DMS 273 (cell line): Measurements from ENCODE around the gene SLC6A15.

Source experiments
- DNase-seq: peaks from one replicate; lab custom pipeline; 2025; ENCODE audit not compliant: unreplicated experiment; lab: John Stamatoyannopoulos, UW

Gene SLC6A15

GRCh38 chr12:84912198-84913128 lies at the start of gene SLC6A15:
SLC6A15 (minus strand) TSS chr12:84912799; CDS start chr12:84892120, 20,679 bp downstream.
- peak; percentile 94 for DNase-seq

GRCh38 chr12:84960918-84961317 lies 48.3 kb upstream of the SLC6A15 start:
- DNase-seq: no peak

GRCh38 chr12:84955298-84955697 lies 42.7 kb upstream of the SLC6A15 start:
- DNase-seq: no peak

- no peak for DNase-seq
These were observed 41.8 kb upstream of the SLC6A15 start for GRCh38 chr12:84954415-84954814.

- no peak for DNase-seq
These were observed 38.5 kb upstream of the SLC6A15 start for GRCh38 chr12:84950971-84951546.

GRCh38 chr12:84946753-84947152 lies 34.2 kb upstream of the SLC6A15 start:
- DNase-seq: no peak

- DNase-seq: no peak
These were observed 24.8 kb upstream of the SLC6A15 start for GRCh38 chr12:84937415-84937814.

GRCh38 chr12:84929501-84929900 lies 16.9 kb upstream of the SLC6A15 start:
- DNase-seq: no peak

GRCh38 chr12:84924981-84925380 lies 12.4 kb upstream of the SLC6A15 start:
- DNase-seq: peak; percentile 4

GRCh38 chr12:84922693-84923092 lies 10.1 kb upstream of the SLC6A15 start:
- no peak for DNase-seq

GRCh38 chr12:84920331-84920730 lies 7.7 kb upstream of the SLC6A15 start:
- no peak for DNase-seq

GRCh38 chr12:84919271-84919670 lies 6.7 kb upstream of the SLC6A15 start:
- no peak for DNase-seq

- peak; percentile 44 for DNase-seq
These were observed 523 bp upstream of the SLC6A15 start for GRCh38 chr12:84913129-84913515.

GRCh38 chr12:84911271-84912197 lies 1.1 kb downstream of the SLC6A15 start:
- DNase-seq: peak; percentile 90

GRCh38 chr12:84910549-84911241 lies 1.9 kb downstream of the SLC6A15 start:
- peak; percentile 33 for DNase-seq

- no peak for DNase-seq
These were observed 8.5 kb downstream of the SLC6A15 start for GRCh38 chr12:84904051-84904450.

- DNase-seq: no peak
These were observed 21.3 kb downstream of the SLC6A15 start for GRCh38 chr12:84891106-84891838.

- no peak for DNase-seq
These were observed 22.8 kb downstream of the SLC6A15 start for GRCh38 chr12:84889818-84890217.

- no peak for DNase-seq
These were observed 23.7 kb downstream of the SLC6A15 start for GRCh38 chr12:84888861-84889260.

GRCh38 chr12:84877340-84877739 lies 35.3 kb downstream of the SLC6A15 start:
- no peak for DNase-seq
